ENCODE results near the gene ARAP1.

- TF ChIP-seq GATA3 (IDR thresholded peaks at IDR 0.05; ENCODE audit: low read depth, low read length) (no peak), GATA2 (IDR thresholded peaks at IDR 0.05; ENCODE audit: low read depth, low read length) (no peak)
Measured at GRCh38 chr11:72647882-72648281, 104.3 kb downstream of the ARAP1 start.

All from SH-SY5Y (cell line).